Esophagus squamous epithelium (tissue), 5 donors: ENCODE data around the gene GALNS. TPM values are rescaled to one million over a fixed set of nuclear protein-coding genes. Genes with fewer than 3 reads are reported as not detected.

ENCODE experiments used
- DNase-seq: peaks from one replicate; lab custom pipeline; 2025; lab: John Stamatoyannopoulos, UW
- H3K27ac ChIP-seq, 4 donors: fragments of 200-600 bp; sonication (generic); one replicate each; pipeline ENCODE4 v1.5.1; 2016 to 2019; ENCODE audit warnings: mild to moderate bottlenecking in 1 of 4
- H3K27me3 ChIP-seq, 4 donors: fragments of 200-600 bp; sonication (generic); 1 replicate in 3 of 4; 2 replicates in 1 of 4; pipeline versions ENCODE4 v1.5.1 to v1.6.0; 2017 to 2021; ENCODE audit warnings: antibody characterized with exemption in 1 of 4
- H3K36me3 ChIP-seq, 3 donors: fragments of 200-600 bp; sonication (generic); one replicate each; pipeline ENCODE4 v1.5.1; 2016 to 2019
- H3K4me1 ChIP-seq, 3 donors: fragments of 200-600 bp; sonication (generic); one replicate each; pipeline ENCODE4 v1.5.1; 2017 to 2019
- H3K4me3 ChIP-seq, 4 donors: fragments of 200-600 bp; sonication (generic); 1 replicate in 3 of 4; 2 replicates in 1 of 4; pipeline ENCODE4 v1.5.1; 2016 to 2019; ENCODE audit warnings: mild to moderate bottlenecking in 2 of 4, moderate library complexity in 1 of 4
- H3K9me3 ChIP-seq, 3 donors: fragments of 200-600 bp; sonication (generic); one replicate each; pipeline ENCODE4 v1.5.1; 2016 to 2019
- CTCF ChIP-seq, 6 experiments: fragments of 450-650 bp in 4 of 6; fragments of 200-600 bp in 2 of 6; sonication (generic) in 2 of 6; IDR thresholded peaks; one replicate each; pipeline ENCODE4 v1.5.1; 2016 to 2019; ENCODE audit warnings: antibody characterized with exemption in 6 of 6, mild to moderate bottlenecking in 4 of 6, moderate library complexity in 4 of 6
- POLR2A ChIP-seq, 4 donors: fragments of 450-650 bp; IDR thresholded peaks; one replicate each; pipeline ENCODE4 v1.6.1; 2017; ENCODE audit warnings: antibody characterized with exemption in 4 of 4, mild to moderate bottlenecking in 4 of 4, moderate library complexity in 3 of 4
- WGBS, 2 donors: methylation state at CpG; one replicate each; pipeline ENCODE4 v1.1.5; 2018; 5-methylcytosine and 5-hydroxymethylcytosine counted together
- intact Hi-C: fragments of 100-400 bp; cut with DNase I; formaldehyde crosslinking; loops from one replicate; pipeline ENCODE4 v1.15.0; 2022
- total RNA-seq, 4 donors: library from RNA; depleted of rRNA; stranded (reverse); fragments of >200 nt; gene quantifications; one replicate each; pipeline ENCODE4 v1.1.0, GENCODE V29; 2016
- donor health status: DM: yes; HTN: yes; CAD: no.

Gene GALNS
- total RNA-seq, 4 donors from 2014 or later, result 9.5 to 24.2 (median 20.5) TPM

- no peak for DNase-seq
- WGBS, 2 donors, result 15 to 22% methylated on average over 6 to 12 of the region's 12 CpGs
- Histone ChIP-seq H3K4me3 (peak overlapping the region; percentile 81 to 99 (median 86)), H3K4me1 (peaks cover 16 to 50% (median 21%) of the 10 kb centered on the region in 3 donors), H3K27me3 (no peaks in the 10 kb centered on the region), H3K36me3 (peaks cover 9 to 59% (median 26%) of the 10 kb centered on the region in 3 donors), H3K27ac (peak overlapping the region; percentile 81 to 90 (median 88)), H3K9me3 (no peaks in the 10 kb centered on the region)
- intact Hi-C loops, result loop anchor here (5.0 kb wide), 1 partner anchor 46 kb away; the partner anchor contains the start of gene APRT
- TF ChIP-seq CTCF (IDR thresholded peaks at IDR 0.05) (peak; percentile 32 to 67 (median 52)), POLR2A (IDR thresholded peaks at IDR 0.05) (no peak)
These were observed 1.1 kb upstream of the GALNS start for GRCh38 chr16:88857728-88858339.

DNA sequence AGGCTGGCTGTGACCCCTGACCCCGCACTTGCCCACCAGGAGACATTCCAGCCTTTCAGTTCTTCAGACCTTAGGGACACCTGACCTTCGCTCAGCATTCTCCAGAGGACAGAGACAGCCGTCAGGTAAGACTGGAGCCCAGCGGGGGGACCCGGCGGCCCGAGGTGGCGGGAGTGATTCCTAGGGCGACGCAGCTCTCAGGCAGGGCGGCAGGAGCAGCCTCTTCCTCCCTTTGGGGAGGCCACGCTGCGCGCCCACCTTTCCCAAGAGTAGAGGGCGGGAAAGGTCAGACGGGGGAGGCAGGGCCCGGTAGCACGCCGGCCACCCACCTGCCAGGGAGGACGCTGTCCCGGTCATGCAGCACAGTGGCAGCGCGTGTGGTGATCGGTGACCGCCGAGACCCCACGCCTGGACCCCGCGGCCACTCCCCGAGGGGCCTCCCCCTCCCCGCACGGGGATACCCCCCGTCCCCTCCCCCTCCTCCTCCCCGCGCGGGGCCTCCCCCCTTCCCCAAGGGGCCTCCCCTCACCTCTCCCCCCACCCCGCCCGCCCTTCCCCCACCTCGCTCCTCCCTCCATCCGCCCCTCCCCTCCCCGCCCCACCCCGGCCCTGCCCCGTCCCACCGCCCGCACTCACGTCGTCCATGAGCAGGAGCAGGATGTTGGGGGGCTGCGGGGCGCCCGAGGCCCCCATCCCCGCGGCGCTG is 472 bp downstream of the GALNS start:
- TF ChIP-seq CTCF (IDR thresholded peaks at IDR 0.05) (no peak), POLR2A (IDR thresholded peaks at IDR 0.05) (no peak)
- 0 to 47% methylated on average over 3 to 7 of the region's 53 CpGs for WGBS, 2 donors
- DNase-seq, result no peak

GRCh38 chr16:88855736-88856121 is 1.0 kb downstream of the GALNS start:
- intact Hi-C loops, result loop anchor here (5.0 kb wide), 1 partner anchor 43 kb away; the partner anchor contains the start of gene APRT
- Histone ChIP-seq H3K4me3 (peak overlapping the region; percentile 81 to 99 (median 86)), H3K27me3 (no peaks in the 10 kb centered on the region), H3K36me3 (peaks cover 4 to 51% (median 13%) of the 10 kb centered on the region in 3 donors), H3K27ac (peak overlapping the region; percentile 78 to 90 (median 82)), H3K4me1 (peaks cover 16 to 50% (median 21%) of the 10 kb centered on the region in 3 donors), H3K9me3 (no peaks in the 10 kb centered on the region)
- no peak for DNase-seq
- WGBS, 2 donors, result 57 to 78% methylated on average over 4 to 13 of the region's 13 CpGs
- TF ChIP-seq POLR2A (IDR thresholded peaks at IDR 0.05), result no peak
- TF ChIP-seq CTCF (IDR thresholded peaks at IDR 0.05), result no peak

More for the DNA sequence above, 472 bp downstream of the GALNS start:
- Histone ChIP-seq H3K4me3 (peak overlapping the region; percentile 81 to 99 (median 86)), H3K4me1 (peaks cover 16 to 50% (median 21%) of the 10 kb centered on the region in 3 donors), H3K27ac (peak overlapping the region; percentile 78 to 90 (median 82)), H3K9me3 (no peaks in the 10 kb centered on the region), H3K36me3 (peaks cover 9 to 51% (median 19%) of the 10 kb centered on the region in 3 donors), H3K27me3 (no peaks in the 10 kb centered on the region)
- intact Hi-C loops, result loop anchor here (5.0 kb wide), 1 partner anchor 44 kb away; the partner anchor contains the start of gene APRT

DNA sequence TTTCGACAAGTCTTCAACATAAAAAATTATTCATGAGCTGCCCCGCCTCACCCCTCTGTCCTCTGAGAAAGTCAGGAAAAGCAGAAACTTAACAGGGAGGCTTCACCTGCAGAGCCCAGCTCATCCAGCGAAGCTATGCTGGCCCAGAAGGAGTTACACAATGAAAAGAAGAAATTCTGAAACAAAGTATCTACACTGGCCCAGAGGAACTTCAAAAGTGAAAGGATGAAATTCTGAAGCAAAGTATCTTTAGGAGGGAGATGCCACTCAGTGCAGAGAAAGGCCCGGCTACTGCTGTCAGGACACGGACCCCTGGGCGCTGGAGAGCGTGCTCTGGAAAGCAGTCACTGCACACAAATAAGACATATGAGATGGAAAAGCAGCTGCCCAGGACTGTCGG is 1.6 kb downstream of the GALNS start:
- intact Hi-C loops, result loop anchor here (5.0 kb wide), 1 partner anchor 43 kb away; the partner anchor contains the start of gene APRT
- TF ChIP-seq CTCF (IDR thresholded peaks at IDR 0.05) (no peak), POLR2A (IDR thresholded peaks at IDR 0.05) (no peak)
- Histone ChIP-seq H3K36me3 (peaks cover 0 to 51% (median 8%) of the 10 kb centered on the region in 3 donors), H3K27me3 (no peaks in the 10 kb centered on the region), H3K27ac (no peak overlapping the region), H3K4me1 (peaks cover 16 to 50% (median 21%) of the 10 kb centered on the region in 3 donors), H3K4me3 (no peak overlapping the region), H3K9me3 (no peaks in the 10 kb centered on the region)
- no peak for DNase-seq
- 77 to 87% methylated on average over 7 to 8 of the region's 8 CpGs for WGBS, 2 donors
